HG03457 (cell line): ENCODE data around the gene AMMECR1.

Source experiments
- ATAC-seq: cut with Tn5 transposase; IDR thresholded peaks from one replicate; pipeline ENCODE4 v1.9.1; 2021; ENCODE audit warnings: moderate number of reproducible peaks; ENCODE audit not compliant: unreplicated experiment

AMMECR1 gene

GRCh38 chrX:110213183-110213582 lies 104.7 kb downstream of the AMMECR1 start:
- no peak for ATAC-seq

- ATAC-seq, result no peak
Measured at GRCh38 chrX:110212299-110212698, 105.6 kb downstream of the AMMECR1 start.

GRCh38 chrX:110211340-110211739 lies 106.5 kb downstream of the AMMECR1 start:
- ATAC-seq, result no peak

- ATAC-seq, result no peak
Measured at GRCh38 chrX:110210417-110211139, 107.3 kb downstream of the AMMECR1 start.

GRCh38 chrX:110208092-110208491 lies 109.8 kb downstream of the AMMECR1 start:
- ATAC-seq, result no peak

- ATAC-seq, result no peak
Measured at GRCh38 chrX:110204986-110205385, 112.9 kb downstream of the AMMECR1 start.

- ATAC-seq, result no peak
Measured at GRCh38 chrX:110201799-110202198, 116.1 kb downstream of the AMMECR1 start.

GRCh38 chrX:110194977-110195376 lies 122.9 kb downstream of the AMMECR1 start:
- ATAC-seq, result no peak

GRCh38 chrX:110192516-110192915 lies 125.4 kb downstream of the AMMECR1 start:
- no peak for ATAC-seq

- ATAC-seq, result no peak
Measured at GRCh38 chrX:110188701-110189558, 129.0 kb downstream of the AMMECR1 start.

GRCh38 chrX:110183314-110183713 lies 134.6 kb downstream of the AMMECR1 start:
- ATAC-seq, result no peak

- no peak for ATAC-seq
Measured at GRCh38 chrX:110182865-110183264, 135.0 kb downstream of the AMMECR1 start.

GRCh38 chrX:110182362-110182761 lies 135.5 kb downstream of the AMMECR1 start:
- no peak for ATAC-seq

GRCh38 chrX:110181459-110182137 lies 136.3 kb downstream of the AMMECR1 start:
- ATAC-seq, result no peak

GRCh38 chrX:110180928-110181310 lies 137.0 kb downstream of the AMMECR1 start:
- ATAC-seq, result no peak

GRCh38 chrX:110180176-110180927 lies 137.5 kb downstream of the AMMECR1 start:
- no peak for ATAC-seq

GRCh38 chrX:110178179-110178865 lies 139.6 kb downstream of the AMMECR1 start:
- no peak for ATAC-seq

- ATAC-seq, result no peak
Measured at GRCh38 chrX:110175696-110176095, 142.2 kb downstream of the AMMECR1 start.

- ATAC-seq, result no peak
Measured at GRCh38 chrX:110175146-110175545, 142.7 kb downstream of the AMMECR1 start.
